Neural progenitor cell (in vitro differentiated cells): ENCODE results near the gene C1QL4. TPM values are rescaled to one million over a fixed set of nuclear protein-coding genes. Genes with fewer than 3 reads are reported as not detected.
A peak's percentile ranks its signal among the peaks of the same experiment; 100 is the strongest.

Experiments used
- DNase-seq: peaks from one replicate; pipeline ENCODE4 v3.0.0-alpha.2; 2016; ENCODE audit warnings: low spot score
- H2AFZ ChIP-seq: fragments of 200-600 bp; sonication (generic); replicated peaks from 2 replicates; pipeline ENCODE4 v1.6.1; 2016; ENCODE audit warnings: antibody characterized with exemption
- H3F3A ChIP-seq: fragments of 200-600 bp; sonication (generic); 2 replicates; pipeline ENCODE4 v1.6.1; 2016; ENCODE audit warnings: antibody characterized with exemption, low read depth
- H3K27ac ChIP-seq: fragments of 200-600 bp; sonication (generic); 2 replicates; pipeline ENCODE4 v1.5.1; 2016; ENCODE audit warnings: mild to moderate bottlenecking
- H3K27me3 ChIP-seq: fragments of 200-600 bp; sonication (generic); 2 replicates; pipeline ENCODE4 v1.6.1; 2016; ENCODE audit warnings: mild to moderate bottlenecking, moderate library complexity
- H3K36me3 ChIP-seq: fragments of 200-600 bp; sonication (generic); 2 replicates; pipeline ENCODE4 v1.5.1; 2016
- H3K4me1 ChIP-seq: fragments of 200-600 bp; sonication (generic); 2 replicates; pipeline ENCODE4 v1.6.1; 2016; ENCODE audit warnings: mixed run types
- H3K4me2 ChIP-seq: fragments of 200-600 bp; sonication (generic); 2 replicates; pipeline ENCODE4 v1.6.1; 2016
- H3K4me3 ChIP-seq: fragments of 200-600 bp; sonication (generic); 2 replicates; pipeline ENCODE4 v1.5.1; 2016
- H3K79me2 ChIP-seq: fragments of 200-600 bp; sonication (generic); 2 replicates; pipeline ENCODE4 v1.6.1; 2016; ENCODE audit warnings: low read depth
- H3K9ac ChIP-seq: fragments of 200-600 bp; sonication (generic); 2 replicates; pipeline ENCODE4 v1.6.1; 2016
- H3K9me3 ChIP-seq: fragments of 200-600 bp; sonication (generic); 2 replicates; pipeline ENCODE4 v1.5.1; 2016; ENCODE audit warnings: low read depth
- H4K20me1 ChIP-seq: fragments of 200-600 bp; sonication (generic); 2 replicates; pipeline ENCODE4 v1.6.1; 2016; ENCODE audit warnings: low read depth
- H3K27ac Mint-ChIP-seq: 3 replicates; pipeline ENCODE4 v1.8.0; 2021; ENCODE audit warnings: mixed read lengths
- H3K27me3 Mint-ChIP-seq: 2 replicates; pipeline ENCODE4 v1.8.0; 2022; ENCODE audit warnings: low read depth, mild to moderate bottlenecking, inconsistent platforms, moderate library complexity, mixed read lengths; ENCODE audit not compliant: insufficient read depth
- H3K36me3 Mint-ChIP-seq: 3 replicates; pipeline ENCODE4 v1.8.0; 2021; ENCODE audit warnings: mixed read lengths
- H3K4me1 Mint-ChIP-seq: 3 replicates; pipeline ENCODE4 v1.8.0; 2021; ENCODE audit warnings: mixed read lengths
- H3K4me3 Mint-ChIP-seq: 3 replicates; pipeline ENCODE4 v1.8.0; 2021; ENCODE audit warnings: mild to moderate bottlenecking, moderate library complexity, mixed read lengths
- H3K9me3 Mint-ChIP-seq: 3 replicates; pipeline ENCODE4 v1.8.0; 2020; ENCODE audit warnings: mixed read lengths
- CTCF ChIP-seq: fragments of 200-600 bp; sonication (generic); IDR thresholded peaks from 2 replicates; pipeline ENCODE4 v1.5.1; 2017; ENCODE audit warnings: antibody characterized with exemption, mild to moderate bottlenecking
- EZH2 ChIP-seq: fragments of 200-600 bp; sonication (generic); IDR thresholded peaks from 2 replicates; pipeline ENCODE4 v1.6.1; 2017; ENCODE audit warnings: antibody characterized with exemption, mild to moderate bottlenecking, moderate library complexity
- EZH2phosphoT487 ChIP-seq: fragments of 200-600 bp; sonication (generic); IDR thresholded peaks from 2 replicates; pipeline ENCODE4 v1.6.1; 2017; ENCODE audit warnings: antibody characterized with exemption
- total RNA-seq: library from RNA; depleted of rRNA; stranded (reverse); fragments of >200 nt; gene quantifications from 2 replicates; pipeline ENCODE4 v1.2.3, GENCODE V29; 2015; ENCODE audit warnings: low replicate concordance

The C1QL4 gene
- total RNA-seq, 1 donor from 2014 or later, result 0.84 TPM

GRCh38 chr12:49365542-49365941, 28.6 kb upstream of the C1QL4 start:
- no peak overlapping the region for H3K27ac ChIP-seq
- peaks cover 6% of the 10 kb centered on the region for H3K27me3 ChIP-seq
- peaks cover 14% of the 10 kb centered on the region for H4K20me1 ChIP-seq
- no peak for DNase-seq
- peaks cover 14% of the 10 kb centered on the region for H3K4me1 ChIP-seq
- H3K36me3 Mint-ChIP-seq, result peaks cover under 1% of the 10 kb centered on the region
- no peaks in the 10 kb centered on the region for H3K36me3 ChIP-seq
- peaks cover 43% of the 10 kb centered on the region for H3F3A ChIP-seq
- no peak overlapping the region for H3K9ac ChIP-seq
- H3K27ac Mint-ChIP-seq, result no peak overlapping the region
- peaks cover 29% of the 10 kb centered on the region for H3K79me2 ChIP-seq
- peaks cover 19% of the 10 kb centered on the region for H3K4me1 Mint-ChIP-seq
- no peaks in the 10 kb centered on the region for H3K9me3 ChIP-seq
- peak overlapping the region; percentile 94 for H3K4me3 Mint-ChIP-seq
- TF ChIP-seq CTCF, result no peak
- TF ChIP-seq EZH2phosphoT487, result no peak
- TF ChIP-seq EZH2, result no peak
- peaks cover 2% of the 10 kb centered on the region for H3K27me3 Mint-ChIP-seq
- H3K4me3 ChIP-seq, result peak overlapping the region; percentile 89
- H3K4me2 ChIP-seq, result peak overlapping the region; percentile 93
- H2AFZ ChIP-seq, result no peak overlapping the region
- H3K9me3 Mint-ChIP-seq, result no peaks in the 10 kb centered on the region

GRCh38 chr12:49364989-49365388, 28.0 kb upstream of the C1QL4 start:
- H3K4me3 ChIP-seq, result no peak overlapping the region
- no peaks in the 10 kb centered on the region for H3K36me3 ChIP-seq
- H3K27me3 Mint-ChIP-seq, result peaks cover 2% of the 10 kb centered on the region
- H3K4me2 ChIP-seq, result no peak overlapping the region
- H3K9ac ChIP-seq, result no peak overlapping the region
- no peak overlapping the region for H3K4me3 Mint-ChIP-seq
- peaks cover 19% of the 10 kb centered on the region for H3K4me1 Mint-ChIP-seq
- no peaks in the 10 kb centered on the region for H3K36me3 Mint-ChIP-seq
- no peak for DNase-seq
- H3K4me1 ChIP-seq, result peaks cover 14% of the 10 kb centered on the region
- H3K9me3 Mint-ChIP-seq, result no peaks in the 10 kb centered on the region
- no peak overlapping the region for H3K27ac ChIP-seq
- peaks cover 24% of the 10 kb centered on the region for H3K79me2 ChIP-seq
- no peak for TF ChIP-seq CTCF
- no peak for TF ChIP-seq EZH2
- no peak for TF ChIP-seq EZH2phosphoT487
- peaks cover 38% of the 10 kb centered on the region for H3F3A ChIP-seq
- H3K9me3 ChIP-seq, result no peaks in the 10 kb centered on the region
- H3K27me3 ChIP-seq, result peaks cover 6% of the 10 kb centered on the region
- no peak overlapping the region for H3K27ac Mint-ChIP-seq
- H4K20me1 ChIP-seq, result peaks cover 9% of the 10 kb centered on the region
- no peak overlapping the region for H2AFZ ChIP-seq

GRCh38 chr12:49362077-49362476, 25.1 kb upstream of the C1QL4 start:
- no peak for DNase-seq
- Mint-ChIP-seq H3K4me3 (no peak overlapping the region), H3K27me3 (peaks cover 8% of the 10 kb centered on the region), H3K36me3 (no peaks in the 10 kb centered on the region), H3K4me1 (peaks cover 12% of the 10 kb centered on the region), H3K9me3 (no peaks in the 10 kb centered on the region), H3K27ac (no peak overlapping the region)
- Histone ChIP-seq H3K36me3 (no peaks in the 10 kb centered on the region), H3K4me3 (no peak overlapping the region), H3K4me1 (no peaks in the 10 kb centered on the region), H3F3A (peaks cover 19% of the 10 kb centered on the region), H2AFZ (no peak overlapping the region), H4K20me1 (no peaks in the 10 kb centered on the region), H3K27me3 (peaks cover 6% of the 10 kb centered on the region), H3K9ac (no peak overlapping the region), H3K27ac (no peak overlapping the region), H3K4me2 (no peak overlapping the region), H3K79me2 (no peaks in the 10 kb centered on the region), H3K9me3 (no peaks in the 10 kb centered on the region)
- TF ChIP-seq EZH2 (no peak), EZH2phosphoT487 (no peak), CTCF (no peak)
